GM12891 (cell line): ENCODE measurements around the gene LTA4H.

Experiments used
- DNase-seq: peaks from one replicate; pipeline ENCODE4 v3.0.0; 2011; ENCODE audit warnings: low spot score; ENCODE audit not compliant: insufficient read length
- FAIRE-seq: peaks from 2 replicates; lab custom pipeline; 2011; peaks lifted over from hg19 to GRCh38; lab: Jason Lieb, UNC
- PAX5 ChIP-seq: IDR thresholded peaks from 2 replicates; pipeline ENCODE4 v1.6.1; 2011; ENCODE audit warnings: low read length, moderate library complexity, mild to moderate bottlenecking; ENCODE audit not compliant: insufficient read depth, severe bottlenecking
- POLR2A ChIP-seq: IDR thresholded peaks from 2 replicates; pipeline ENCODE4 v1.6.1; 2011; ENCODE audit warnings: low read depth, low read length, control low read depth
- POLR2AphosphoS5 ChIP-seq: IDR thresholded peaks from 2 replicates; pipeline ENCODE4 v1.6.1; 2011; ENCODE audit warnings: low read depth, low read length, control low read depth
- POU2F2 ChIP-seq: IDR thresholded peaks from 2 replicates; pipeline ENCODE4 v1.6.1; 2011; ENCODE audit warnings: low read depth, mild to moderate bottlenecking, control low read depth, low read length, moderate library complexity
- SPI1 ChIP-seq: IDR thresholded peaks from 2 replicates; pipeline ENCODE4 v1.6.1; 2011; ENCODE audit warnings: low read depth, low read length, control low read depth
- TAF1 ChIP-seq: IDR thresholded peaks from 2 replicates; pipeline ENCODE4 v1.6.1; 2011; ENCODE audit warnings: low read depth, low read length, control low read depth

LTA4H gene

DNA sequence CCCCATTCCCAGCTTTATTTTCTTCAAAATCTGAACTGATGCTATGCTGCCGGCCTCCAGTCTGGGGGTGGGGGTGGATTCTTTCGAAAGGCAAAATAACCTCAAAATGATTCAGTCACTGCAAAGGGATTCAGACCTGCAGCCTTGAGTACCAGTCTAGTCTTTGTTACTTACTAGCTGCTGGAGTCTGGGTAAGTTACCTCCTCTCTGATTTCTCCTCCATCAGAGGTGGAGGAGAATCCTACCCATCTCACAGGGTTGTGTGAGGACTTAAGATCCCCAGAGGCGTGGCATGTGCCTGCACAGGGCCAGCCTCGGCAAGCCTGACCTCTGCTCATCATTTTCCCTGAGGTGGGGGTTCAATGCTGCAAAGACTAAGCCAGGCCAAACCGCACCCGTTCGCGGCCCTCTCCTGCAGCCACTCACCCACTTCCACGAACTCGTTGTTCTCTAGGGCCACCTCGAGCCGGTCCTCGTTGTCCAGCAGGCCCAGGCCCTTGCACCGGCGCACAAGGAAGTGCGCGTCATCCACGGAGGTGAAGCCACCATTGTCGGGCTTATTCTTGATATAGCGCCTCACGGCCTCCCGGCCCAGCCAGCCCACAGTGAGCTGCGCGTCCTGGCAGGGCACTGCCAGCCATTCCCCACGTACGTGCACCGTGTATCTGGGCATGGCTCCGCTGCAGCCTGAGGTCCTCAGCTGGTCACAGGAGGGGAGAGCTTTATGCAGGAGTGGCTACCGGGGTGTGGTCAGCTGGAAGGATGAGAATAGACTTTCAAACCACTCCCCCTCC lies 40.0 kb downstream of the LTA4H start:
- FAIRE-seq (no peak), DNase-seq (no peak)
- TF ChIP-seq PAX5 (no peak), SPI1 (no peak), POLR2A (no peak), POLR2AphosphoS5 (no peak), POU2F2 (no peak), TAF1 (no peak)

- TF ChIP-seq POLR2A (no peak), PAX5 (no peak), SPI1 (no peak), POU2F2 (no peak), POLR2AphosphoS5 (no peak), TAF1 (no peak)
- FAIRE-seq (no peak), DNase-seq (no peak)
These were observed 40.9 kb downstream of the LTA4H start for GRCh38 chr12:95994476-95994875.

GRCh38 chr12:95993907-95994306 lies 41.5 kb downstream of the LTA4H start:
- TF ChIP-seq POU2F2 (no peak), SPI1 (no peak), TAF1 (no peak), PAX5 (no peak), POLR2A (no peak)
- FAIRE-seq (no peak), DNase-seq (no peak)

DNA sequence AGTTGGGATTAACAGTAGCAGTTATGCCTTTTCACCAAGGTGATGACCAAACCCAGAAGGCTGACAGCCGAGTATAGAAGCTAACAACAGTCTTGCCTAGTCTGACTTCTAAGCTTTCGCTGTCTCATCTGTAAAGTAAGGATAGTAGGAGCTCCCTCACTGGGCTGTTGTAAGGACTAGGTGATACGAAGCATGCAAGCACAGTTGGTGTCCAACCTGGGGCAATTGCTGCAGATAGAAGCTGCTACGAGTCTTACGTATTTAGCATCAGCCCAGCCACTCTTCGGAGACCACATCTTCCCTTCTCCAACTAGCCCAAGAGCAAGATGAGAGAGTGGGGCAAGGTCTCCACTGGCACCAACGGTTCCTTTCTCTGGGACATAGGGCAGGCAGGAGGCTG lies 45.3 kb downstream of the LTA4H start:
- FAIRE-seq (no peak), DNase-seq (no peak)

DNA sequence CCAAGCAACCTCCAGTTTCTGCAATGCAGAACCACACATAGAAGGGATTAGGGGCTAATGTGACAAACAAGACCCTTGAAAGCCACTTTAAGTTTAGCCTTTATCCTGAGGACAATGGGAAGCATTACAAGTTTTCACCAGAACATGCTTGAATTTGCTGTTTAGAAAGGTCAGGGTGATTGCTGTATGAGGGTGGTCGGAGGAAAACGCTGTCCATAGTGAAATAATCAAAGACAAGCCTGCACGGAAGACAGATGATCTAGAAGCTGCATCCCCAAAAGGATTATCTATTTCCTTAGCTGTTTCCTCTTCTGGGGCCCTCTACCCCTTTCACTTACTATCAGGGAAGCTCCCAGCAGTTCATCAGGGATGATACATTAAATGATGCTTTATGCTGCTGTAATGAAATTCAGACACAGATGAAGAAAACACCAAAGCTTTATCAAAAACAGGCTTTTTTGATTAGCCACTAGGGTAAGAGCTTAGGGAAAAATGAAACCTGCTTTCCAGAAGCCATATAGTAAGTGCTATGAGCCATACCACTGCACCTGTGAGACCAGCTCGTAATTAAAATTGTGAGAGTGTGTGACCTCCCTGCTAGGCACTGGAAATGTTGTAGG lies 45.8 kb downstream of the LTA4H start:
- FAIRE-seq (no peak), DNase-seq (no peak)
- no peak for TF ChIP-seq PAX5
- TF ChIP-seq POLR2A, result no peak
- TF ChIP-seq SPI1, result no peak

More for the DNA sequence above, 45.3 kb downstream of the LTA4H start:
- no peak for TF ChIP-seq POLR2A
- TF ChIP-seq POU2F2, result no peak
- no peak for TF ChIP-seq TAF1
- TF ChIP-seq PAX5, result no peak
- TF ChIP-seq POLR2AphosphoS5, result no peak
- no peak for TF ChIP-seq SPI1

GRCh38 chr12:95988506-95989275 lies 46.7 kb downstream of the LTA4H start:
- FAIRE-seq, result no peak
- TF ChIP-seq POLR2AphosphoS5 (no peak), SPI1 (no peak), POLR2A (no peak), PAX5 (no peak), TAF1 (no peak), POU2F2 (no peak)
- no peak for DNase-seq

DNA sequence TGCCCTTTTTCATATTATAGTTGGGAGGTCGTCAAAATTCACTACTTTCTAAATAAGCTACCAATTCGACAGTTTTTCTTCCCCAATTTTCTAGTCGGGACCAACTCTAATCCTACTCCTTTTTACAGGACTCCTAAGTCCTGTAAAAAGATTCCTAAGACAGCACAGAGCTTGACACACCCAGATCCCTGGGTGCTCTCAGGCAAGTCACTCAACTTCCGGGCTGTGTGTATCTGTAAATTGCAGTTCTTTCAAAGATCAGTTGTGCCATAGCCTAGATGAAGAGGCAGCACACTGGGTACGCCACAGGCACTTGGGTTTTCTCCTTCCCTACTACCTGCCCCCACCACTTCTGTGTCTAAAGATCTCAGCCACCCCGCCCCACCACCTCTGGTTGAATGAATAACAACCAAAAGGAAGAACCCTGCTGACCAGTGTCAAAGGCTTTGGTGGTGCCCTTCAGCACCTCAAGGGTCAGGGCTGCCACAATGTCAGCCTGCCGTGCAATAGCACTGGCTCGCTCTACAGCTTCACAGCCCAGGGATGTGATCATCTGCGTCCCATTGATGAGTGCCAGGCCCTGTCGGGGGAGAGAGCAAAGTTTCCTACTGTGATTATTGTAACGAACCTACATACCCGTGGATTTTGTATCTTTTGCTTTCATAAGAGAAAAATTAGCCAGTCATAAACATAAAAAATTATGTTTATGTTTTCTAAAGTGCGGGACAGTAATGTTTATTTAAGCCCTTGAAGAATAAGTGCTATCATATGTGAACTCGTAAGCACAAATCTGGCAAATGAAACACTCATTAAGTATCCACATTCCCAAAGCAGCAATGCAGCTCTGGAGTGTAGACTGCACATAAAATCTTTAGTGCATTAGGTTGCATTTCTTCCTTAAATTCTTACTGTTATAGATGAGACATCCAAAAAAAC lies 48.5 kb downstream of the LTA4H start:
- TF ChIP-seq TAF1 (no peak), SPI1 (no peak), PAX5 (no peak), POLR2A (no peak), POU2F2 (no peak), POLR2AphosphoS5 (no peak)
- no peak for FAIRE-seq

DNA sequence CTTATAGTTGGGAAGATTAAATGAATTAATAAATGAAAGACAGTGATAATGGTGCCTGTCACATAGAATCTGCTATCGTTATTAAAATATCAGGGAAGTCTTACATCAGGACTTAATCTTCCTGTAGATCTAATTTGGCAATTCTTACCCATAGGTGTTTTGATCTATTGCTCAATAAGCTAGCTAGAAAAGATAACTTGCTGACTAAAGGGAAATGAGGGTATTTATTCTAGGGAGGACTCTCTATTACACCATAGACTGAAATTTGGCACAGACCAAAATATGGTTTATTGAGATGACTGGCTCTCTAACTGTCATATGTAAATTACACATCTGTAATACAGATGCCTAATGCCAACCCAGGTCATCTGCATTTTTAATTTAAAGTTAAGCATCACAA lies 50.7 kb downstream of the LTA4H start:
- FAIRE-seq (no peak), DNase-seq (no peak)
- TF ChIP-seq SPI1, result no peak
- no peak for TF ChIP-seq POLR2A
- no peak for TF ChIP-seq POLR2AphosphoS5
- TF ChIP-seq TAF1, result no peak
- TF ChIP-seq POU2F2, result no peak
- no peak for TF ChIP-seq PAX5

More for the DNA sequence above, 48.5 kb downstream of the LTA4H start:
- no peak for DNase-seq

DNA sequence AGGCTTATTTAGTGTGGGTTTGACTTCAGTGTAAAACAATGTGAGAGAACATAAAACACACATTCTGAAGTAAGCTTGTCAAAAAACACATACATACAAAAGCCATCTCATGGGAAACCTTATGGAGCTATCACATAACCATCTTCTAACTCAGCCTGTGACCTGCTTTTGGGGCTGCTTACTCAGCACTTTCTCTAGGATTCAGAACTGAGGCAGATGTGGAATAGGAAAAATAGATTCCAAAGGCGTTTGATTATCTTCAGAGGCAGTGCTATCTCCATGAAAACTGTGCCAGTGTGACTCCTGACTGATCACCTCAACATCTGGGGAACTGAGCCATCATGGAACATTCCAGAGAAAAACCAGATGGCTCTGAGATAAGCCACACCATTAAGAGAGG lies 52.8 kb downstream of the LTA4H start:
- no peak for FAIRE-seq
- no peak for DNase-seq
- TF ChIP-seq POLR2AphosphoS5 (no peak), PAX5 (no peak), TAF1 (no peak), POLR2A (no peak), SPI1 (no peak), POU2F2 (no peak)
